Muscle of leg (tissue), 11 donors: ENCODE measurements around the gene PRKCD. TPM values are rescaled to one million over a fixed set of nuclear protein-coding genes. Genes with fewer than 3 reads are reported as not detected.
"Not testable (repeated sequence)": the region's sequence is repeated elsewhere in the genome, so short reads cannot be mapped to it uniquely, and the experiment has no call there.

Source experiments
- DNase-seq: peaks from one replicate; pipeline ENCODE4 v3.0.0; 2013
- H3K27ac ChIP-seq: one replicate; pipeline ENCODE4 v1.5.1; 2013; ENCODE audit warnings: mild to moderate bottlenecking, low read length, control low read depth
- H3K27me3 ChIP-seq: one replicate; pipeline ENCODE4 v1.6.1; 2013; ENCODE audit warnings: low read length; ENCODE audit not compliant: control insufficient read depth, insufficient read depth
- H3K36me3 ChIP-seq: one replicate; pipeline ENCODE4 v1.6.1; 2013; ENCODE audit warnings: low read length; ENCODE audit not compliant: control insufficient read depth, insufficient read depth
- H3K4me1 ChIP-seq: one replicate; pipeline ENCODE4 v1.6.1; 2013; ENCODE audit warnings: low read length; ENCODE audit not compliant: control insufficient read depth, insufficient read depth
- H3K4me3 ChIP-seq: one replicate; pipeline ENCODE4 v1.5.1; 2013; ENCODE audit warnings: low read length, control low read depth
- H3K9me3 ChIP-seq: replicated peaks from 2 replicates; pipeline ENCODE4 v1.6.1; 2013; ENCODE audit warnings: low read depth, low read length; ENCODE audit not compliant: control insufficient read depth
- WGBS: methylation state at CpG from one replicate; pipeline ENCODE4 v1.1.5; 2013; ENCODE audit warnings: missing lambda C conversion rate; ENCODE audit not compliant: insufficient coverage; 5-methylcytosine and 5-hydroxymethylcytosine counted together
- polyA plus RNA-seq, 8 donors: library from polyadenylated mRNA; unstranded; fragments of 120-200 nt; gene quantifications; one replicate each; pipeline versions ENCODE4 v1.2.1 to v1.2.3, GENCODE V29; 2013; ENCODE audit warnings: inconsistent platforms in 1 of 8, low replicate concordance in 1 of 8; ENCODE audit not compliant: insufficient read length in 8 of 8, insufficient read depth in 1 of 8
- total RNA-seq: library from RNA; stranded (reverse); fragments of 120-200 nt; gene quantifications from one replicate; pipeline ENCODE4 v1.2.4, GENCODE V29; 2013

The PRKCD gene
- total and polyA plus RNA-seq, 9 donors: 1.5 to 11.8 (median 7.9) TPM

GRCh38 chr3:53149006-53149690 lies 11.9 kb upstream of the PRKCD start:
- no peaks in the 10 kb centered on the region for H3K36me3 ChIP-seq
- no peak overlapping the region for H3K27ac ChIP-seq
- peaks cover 5% of the 10 kb centered on the region for H3K27me3 ChIP-seq
- DNase-seq: no peak
- H3K9me3 ChIP-seq: no peaks in the 10 kb centered on the region
- 87% methylated on average over 3 of the region's 13 CpGs for WGBS
- H3K4me3 ChIP-seq: no peak overlapping the region
- no peaks in the 10 kb centered on the region for H3K4me1 ChIP-seq

GRCh38 chr3:53149699-53150098 lies 11.3 kb upstream of the PRKCD start:
- Histone ChIP-seq H3K27me3 (peaks cover 5% of the 10 kb centered on the region), H3K9me3 (no peaks in the 10 kb centered on the region), H3K27ac (no peak overlapping the region), H3K4me3 (no peak overlapping the region), H3K36me3 (no peaks in the 10 kb centered on the region), H3K4me1 (no peaks in the 10 kb centered on the region)
- WGBS: 62% methylated on average over 4 of the region's 4 CpGs
- DNase-seq: no peak

GRCh38 chr3:53150247-53151085 lies 10.5 kb upstream of the PRKCD start:
- peaks cover 12% of the 10 kb centered on the region for H3K27me3 ChIP-seq
- WGBS: 92% methylated on average over 7 of the region's 7 CpGs
- no peaks in the 10 kb centered on the region for H3K4me1 ChIP-seq
- DNase-seq: no peak
- H3K4me3 ChIP-seq: no peak overlapping the region
- no peaks in the 10 kb centered on the region for H3K36me3 ChIP-seq
- no peaks in the 10 kb centered on the region for H3K9me3 ChIP-seq
- H3K27ac ChIP-seq: no peak overlapping the region

GRCh38 chr3:53151086-53151438 lies 9.9 kb upstream of the PRKCD start:
- H3K4me1 ChIP-seq, H3K36me3 ChIP-seq, H3K4me3 ChIP-seq, DNase-seq, H3K27ac ChIP-seq, H3K9me3 ChIP-seq: not testable (repeated sequence)
- WGBS: 90% methylated on average over 4 of the region's 9 CpGs
- H3K27me3 ChIP-seq: peaks cover 16% of the 10 kb centered on the region

GRCh38 chr3:53151465-53151864 lies 9.5 kb upstream of the PRKCD start:
- H3K4me1 ChIP-seq: peaks cover 3% of the 10 kb centered on the region

GRCh38 chr3:53151870-53152660 lies 8.9 kb upstream of the PRKCD start:
- peaks cover 3% of the 10 kb centered on the region for H3K4me1 ChIP-seq
- no peak overlapping the region for H3K27ac ChIP-seq
- peaks cover 25% of the 10 kb centered on the region for H3K27me3 ChIP-seq
- H3K9me3 ChIP-seq: no peaks in the 10 kb centered on the region
- H3K36me3 ChIP-seq: no peaks in the 10 kb centered on the region
- no peak overlapping the region for H3K4me3 ChIP-seq
- 73% methylated on average over 20 of the region's 20 CpGs for WGBS
- no peak for DNase-seq

More at GRCh38 chr3:53151465-53151864, 9.5 kb upstream of the PRKCD start:
- no CpG with 5 or more reads among the region's 5 CpGs for WGBS
- Histone ChIP-seq H3K9me3 (no peaks in the 10 kb centered on the region), H3K36me3 (no peaks in the 10 kb centered on the region), H3K27ac (no peak overlapping the region), H3K4me3 (no peak overlapping the region), H3K27me3 (peaks cover 20% of the 10 kb centered on the region)
- DNase-seq: no peak

GRCh38 chr3:53153264-53153823 lies 7.7 kb upstream of the PRKCD start:
- peaks cover 3% of the 10 kb centered on the region for H3K4me1 ChIP-seq
- H3K27me3 ChIP-seq: peaks cover 34% of the 10 kb centered on the region
- no peak overlapping the region for H3K4me3 ChIP-seq
- WGBS: 57% methylated on average over 3 of the region's 3 CpGs
- H3K36me3 ChIP-seq: no peaks in the 10 kb centered on the region
- no peak overlapping the region for H3K27ac ChIP-seq
- no peaks in the 10 kb centered on the region for H3K9me3 ChIP-seq
- no peak for DNase-seq

GRCh38 chr3:53153980-53154379 lies 7.0 kb upstream of the PRKCD start:
- no CpG with 5 or more reads among the region's 6 CpGs for WGBS
- no peak overlapping the region for H3K4me3 ChIP-seq
- DNase-seq: no peak
- no peaks in the 10 kb centered on the region for H3K9me3 ChIP-seq
- no peaks in the 10 kb centered on the region for H3K36me3 ChIP-seq
- peaks cover 7% of the 10 kb centered on the region for H3K4me1 ChIP-seq
- no peak overlapping the region for H3K27ac ChIP-seq
- H3K27me3 ChIP-seq: peaks cover 34% of the 10 kb centered on the region

GRCh38 chr3:53154881-53155285 lies 6.1 kb upstream of the PRKCD start:
- no peak for DNase-seq
- H3K4me1 ChIP-seq: peaks cover 15% of the 10 kb centered on the region
- no peaks in the 10 kb centered on the region for H3K9me3 ChIP-seq
- no peaks in the 10 kb centered on the region for H3K36me3 ChIP-seq
- H3K27ac ChIP-seq: no peak overlapping the region
- 83% methylated on average over 4 of the region's 4 CpGs for WGBS
- no peak overlapping the region for H3K4me3 ChIP-seq
- H3K27me3 ChIP-seq: peaks cover 34% of the 10 kb centered on the region

- 64% methylated on average over 5 of the region's 6 CpGs for WGBS
- peaks cover 24% of the 10 kb centered on the region for H3K4me1 ChIP-seq
- H3K4me3 ChIP-seq: no peak overlapping the region
- H3K9me3 ChIP-seq: no peaks in the 10 kb centered on the region
- no peaks in the 10 kb centered on the region for H3K36me3 ChIP-seq
- DNase-seq: no peak
- no peak overlapping the region for H3K27ac ChIP-seq
- peaks cover 38% of the 10 kb centered on the region for H3K27me3 ChIP-seq
These were observed 5.2 kb upstream of the PRKCD start for GRCh38 chr3:53155760-53156159.
